Iris pigment epithelial cell (primary cell): ENCODE results near the gene IFNGR1.
A peak's percentile ranks its signal among the peaks of the same experiment; 100 is the strongest.

ENCODE experiments used
- DNase-seq: peaks from one replicate; pipeline ENCODE4 v3.0.0-alpha.2; 2011; ENCODE audit warnings: low read depth

IFNGR1 gene

DNA sequence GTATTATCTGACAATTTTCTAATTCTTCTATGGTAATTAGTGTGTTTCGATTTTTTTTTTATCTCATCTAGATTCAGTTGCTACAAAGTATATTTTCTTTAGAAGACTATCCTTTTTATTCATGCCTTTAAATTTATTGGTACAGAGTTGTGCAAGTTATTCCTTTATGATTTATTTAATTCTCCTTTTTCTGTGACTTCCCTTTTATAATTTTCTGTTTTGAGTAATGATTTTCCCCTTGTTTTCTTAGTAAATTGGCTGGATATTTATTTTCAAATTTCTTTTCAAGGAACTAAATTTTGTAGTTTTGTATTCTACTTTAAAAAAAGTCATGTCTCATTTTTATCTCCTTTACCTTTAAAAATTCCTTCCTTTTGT is 43.3 kb downstream of the IFNGR1 start:
- no peak for DNase-seq

GRCh38 chr6:137175157-137175867 is 43.9 kb downstream of the IFNGR1 start:
- no peak for DNase-seq

DNA sequence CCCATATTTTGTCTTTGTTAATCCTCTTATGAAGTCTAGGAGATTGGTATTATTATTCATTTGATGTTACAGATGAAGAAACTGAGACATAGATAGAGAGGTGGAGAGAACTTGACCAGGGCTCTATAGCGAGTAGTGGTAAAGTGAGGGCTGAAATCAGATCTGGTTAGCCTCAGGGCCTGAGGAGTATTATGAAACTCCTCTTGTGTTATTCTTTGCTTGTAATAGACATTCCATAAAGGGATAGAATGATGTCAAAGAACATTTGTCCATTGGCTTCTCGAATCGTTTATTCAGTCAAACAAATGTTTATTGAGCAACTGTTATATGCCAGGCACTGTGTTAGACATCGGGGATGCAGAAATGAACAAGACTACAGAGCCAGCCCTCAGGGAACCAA is 45.7 kb downstream of the IFNGR1 start, which contains the start of gene IL22RA2:
Gene IL22RA2, minus strand, starts transcription at position 144 of the 400 bp plus-strand sequence. CDS start 11,895 bp downstream, outside the sequence.
- DNase-seq: peak; percentile 11

- no peak for DNase-seq
These were observed 46.3 kb downstream of the IFNGR1 start for GRCh38 chr6:137172734-137173431.

DNA sequence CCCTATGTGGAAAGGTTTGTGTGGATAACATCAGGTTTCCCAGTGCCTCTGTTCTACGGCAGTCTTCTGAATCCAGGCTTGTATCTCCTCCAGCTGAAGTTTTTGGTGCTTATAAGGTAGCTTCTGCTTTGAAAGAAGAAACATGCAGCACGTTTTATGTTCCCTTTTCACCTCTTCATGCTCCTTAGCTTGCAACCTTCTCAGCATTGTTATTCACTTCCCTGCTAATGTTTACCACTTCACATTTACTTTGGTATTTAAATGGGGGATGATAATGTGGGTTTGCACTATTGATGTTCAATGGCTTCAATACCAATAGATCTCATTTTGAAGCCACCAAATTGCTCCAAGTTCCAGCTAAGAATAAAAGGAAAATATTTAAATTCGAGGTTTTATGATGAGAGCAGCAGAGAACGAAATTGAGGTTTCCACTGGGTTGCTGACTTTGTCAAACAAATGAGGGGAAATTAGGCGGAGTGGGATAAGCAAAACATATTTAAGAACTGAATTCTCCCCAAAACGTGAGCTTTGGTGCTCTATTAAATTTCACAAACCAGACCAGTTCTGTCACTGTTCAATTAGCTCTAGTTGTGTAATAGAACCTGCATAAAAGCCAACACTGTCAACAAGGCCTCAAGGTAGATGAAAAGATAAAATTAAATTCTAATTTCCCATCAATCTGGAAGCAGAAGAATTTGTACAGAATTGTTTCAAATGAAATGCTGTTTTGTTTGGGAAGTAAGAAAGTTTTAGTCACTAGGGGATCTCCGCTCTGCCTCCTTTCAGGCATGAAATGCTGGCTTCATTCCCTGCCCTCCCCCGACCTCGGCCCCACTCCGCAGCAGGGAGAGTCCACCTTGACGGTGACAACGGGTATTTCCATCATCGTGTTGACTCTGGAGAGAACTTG is 47.1 kb downstream of the IFNGR1 start:
- DNase-seq: no peak

GRCh38 chr6:137171053-137171374 is 48.2 kb downstream of the IFNGR1 start:
- no peak for DNase-seq

DNA sequence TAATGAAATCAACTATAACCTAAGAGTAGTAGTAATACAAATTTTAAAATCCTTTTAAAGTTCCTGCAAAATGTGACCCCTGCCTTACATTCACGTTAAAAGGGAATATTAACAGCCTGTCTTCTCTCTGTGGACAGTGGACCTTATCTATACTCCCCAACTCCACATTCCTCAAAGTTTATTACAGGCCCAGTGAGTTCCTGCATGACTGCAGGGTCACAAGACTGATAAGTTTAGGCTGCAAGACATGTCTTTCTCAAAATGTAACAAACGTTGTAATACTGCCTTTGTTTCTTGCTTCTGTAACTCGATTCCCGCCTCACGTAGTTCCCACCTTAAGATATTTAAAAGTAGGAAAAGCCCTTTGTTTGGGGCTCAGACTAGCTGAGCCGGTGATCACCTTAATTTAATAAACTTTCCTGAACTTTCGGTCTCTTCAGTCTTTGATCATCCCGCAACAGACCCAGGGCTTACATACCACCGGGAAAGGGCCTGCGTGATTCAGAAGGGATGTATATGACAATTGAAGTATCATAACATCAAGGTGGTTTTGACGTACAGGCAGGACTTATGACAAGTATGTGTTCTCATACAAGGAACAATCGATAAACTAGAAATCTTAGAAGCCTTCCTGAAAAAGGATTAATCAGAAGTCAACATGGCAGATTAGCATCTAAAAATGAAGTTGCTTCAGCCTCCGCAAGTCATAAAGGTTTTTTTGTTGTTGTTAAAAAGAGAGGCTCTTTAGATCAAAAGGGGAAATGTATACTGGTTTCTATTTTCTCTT is 48.7 kb downstream of the IFNGR1 start:
- DNase-seq: no peak

- no peak for DNase-seq
These were observed 51.3 kb downstream of the IFNGR1 start for GRCh38 chr6:137167702-137168377.

GRCh38 chr6:137166247-137167098 is 52.7 kb downstream of the IFNGR1 start:
- DNase-seq: no peak

DNA sequence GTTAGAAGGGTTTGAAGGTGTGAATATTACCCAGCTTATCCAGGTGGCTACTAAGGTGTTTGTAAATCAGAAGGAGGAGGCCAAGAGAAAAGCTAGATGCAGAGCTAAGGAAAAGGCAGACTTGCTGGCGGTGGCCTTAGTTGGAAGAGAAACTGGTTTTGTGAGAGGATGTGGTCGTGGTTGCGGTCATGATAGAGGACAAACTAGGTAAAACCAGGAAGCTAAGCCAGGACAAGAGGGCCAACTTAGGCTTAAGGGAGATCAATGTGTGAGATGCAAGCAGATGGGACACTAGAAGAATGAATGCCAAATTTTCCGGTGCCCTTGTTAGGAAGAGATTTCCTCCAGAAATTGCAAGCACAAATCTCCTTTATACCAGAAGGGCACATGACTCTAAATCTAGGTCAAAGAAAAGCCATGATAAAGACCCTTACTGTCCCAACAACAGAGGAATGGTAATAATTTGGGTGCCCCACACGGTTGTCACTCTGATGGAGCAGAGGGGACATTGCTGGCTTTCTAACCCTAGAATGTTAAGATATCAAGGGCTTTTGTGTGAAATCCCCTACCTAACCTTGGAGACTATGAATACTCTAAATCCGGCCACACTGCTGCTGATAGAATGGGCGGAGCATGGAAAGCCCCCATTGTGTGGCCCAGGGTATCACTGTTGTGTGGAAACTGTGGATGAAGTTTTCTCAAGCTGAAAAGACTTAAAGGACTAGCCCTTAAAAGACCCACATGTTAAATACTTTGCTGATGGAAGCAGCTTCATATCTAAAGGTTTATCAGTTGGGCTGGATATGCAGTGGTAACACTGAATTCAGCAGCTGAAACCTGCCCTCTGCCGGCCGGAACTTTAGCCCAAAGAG is 53.6 kb downstream of the IFNGR1 start:
- DNase-seq: no peak

DNA sequence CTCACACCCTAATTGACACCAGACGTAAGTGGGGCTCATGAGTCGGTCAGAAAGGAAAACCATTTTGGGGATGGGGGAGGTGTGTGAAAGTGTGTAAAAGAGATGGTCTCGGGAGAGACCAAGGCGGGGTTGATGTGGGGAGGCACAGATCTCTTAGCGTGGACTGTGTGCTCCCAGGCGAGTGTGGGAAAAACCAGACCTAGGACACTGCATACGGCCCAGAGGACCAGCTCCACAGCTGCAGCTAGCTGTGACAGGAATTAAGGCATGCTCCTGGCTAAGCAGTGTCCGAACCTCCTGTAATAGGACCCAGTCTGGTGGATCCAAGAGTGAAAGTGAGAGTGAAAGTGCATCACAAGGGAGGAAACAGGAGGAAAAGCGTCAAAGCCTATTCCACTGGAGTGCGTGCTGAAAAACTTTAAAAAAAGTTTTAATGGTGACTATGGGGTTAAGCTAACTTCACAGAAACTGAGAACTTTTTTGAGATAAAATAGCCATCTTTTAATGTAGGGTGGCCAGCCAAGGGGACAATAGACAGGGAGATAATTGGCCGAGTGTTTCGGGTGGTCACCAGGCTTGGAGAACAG is 55.4 kb downstream of the IFNGR1 start:
- DNase-seq: no peak

DNA sequence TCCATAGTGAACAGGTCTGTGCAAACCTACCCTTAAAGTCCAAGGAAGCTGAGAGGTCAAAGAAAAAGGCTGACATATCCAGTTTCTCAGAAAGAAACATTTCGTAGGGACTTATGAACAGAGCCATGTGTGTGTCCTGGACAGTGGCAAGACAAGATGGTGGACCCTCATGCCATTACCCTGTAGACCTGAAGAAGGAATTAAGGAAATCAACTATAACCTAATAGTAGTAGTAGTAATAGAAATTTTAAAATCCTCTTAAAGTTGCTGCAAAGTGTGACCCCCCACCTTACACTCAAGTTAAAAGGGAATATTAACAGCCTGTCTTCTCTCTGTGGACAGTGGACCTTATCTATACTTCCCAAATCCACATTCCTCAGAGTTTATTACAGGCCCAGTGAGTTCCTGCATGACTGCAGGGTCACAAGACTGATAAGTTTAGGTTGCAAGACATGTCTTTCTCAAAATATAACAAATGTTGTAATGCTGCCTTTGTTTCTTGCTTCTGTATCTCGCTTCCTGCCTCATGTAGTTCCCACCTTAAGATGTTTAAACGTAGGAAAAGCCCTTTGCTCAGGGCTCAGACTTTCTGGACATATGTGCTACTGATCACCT is 56.4 kb downstream of the IFNGR1 start:
- no peak for DNase-seq

DNA sequence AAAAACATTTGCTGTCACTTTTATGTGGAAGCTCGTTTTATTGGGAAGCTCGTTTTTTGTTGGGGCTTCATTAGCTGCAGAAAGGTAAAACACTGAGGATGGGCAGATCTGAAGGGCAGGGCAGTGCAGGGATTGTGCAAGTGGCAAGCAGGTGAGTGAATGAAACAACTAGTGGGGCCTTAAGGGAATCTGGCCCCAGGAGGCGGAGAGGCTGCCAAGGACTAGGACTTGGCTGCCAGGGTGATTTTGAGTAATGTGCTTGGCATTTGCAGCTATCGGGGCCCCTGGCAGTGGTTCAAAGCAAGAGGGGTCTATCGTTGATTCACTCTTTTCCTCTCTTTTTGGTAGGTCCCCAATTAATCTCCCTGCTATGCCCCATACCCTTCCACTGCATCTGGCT is 57.2 kb downstream of the IFNGR1 start:
- no peak for DNase-seq

DNA sequence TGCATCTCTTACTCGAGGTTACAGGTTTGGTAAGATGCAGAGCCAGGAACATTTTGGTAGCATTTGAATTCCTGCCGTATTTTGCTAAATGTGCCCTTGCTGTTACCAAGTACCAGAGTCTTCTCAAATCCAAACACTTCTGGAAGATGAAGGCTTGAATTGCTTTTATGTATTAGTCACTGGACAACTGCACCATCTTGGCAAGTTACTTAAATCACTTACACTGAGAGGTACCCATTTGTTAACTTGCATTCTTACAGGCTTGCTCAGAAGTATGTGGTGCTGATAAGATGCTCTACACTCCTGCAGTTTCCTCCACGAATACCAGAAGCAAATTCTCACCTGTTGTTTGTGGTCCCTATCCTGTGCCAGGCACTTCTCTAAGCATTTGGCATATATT is 58.4 kb downstream of the IFNGR1 start:
- DNase-seq: peak; percentile 77

DNA sequence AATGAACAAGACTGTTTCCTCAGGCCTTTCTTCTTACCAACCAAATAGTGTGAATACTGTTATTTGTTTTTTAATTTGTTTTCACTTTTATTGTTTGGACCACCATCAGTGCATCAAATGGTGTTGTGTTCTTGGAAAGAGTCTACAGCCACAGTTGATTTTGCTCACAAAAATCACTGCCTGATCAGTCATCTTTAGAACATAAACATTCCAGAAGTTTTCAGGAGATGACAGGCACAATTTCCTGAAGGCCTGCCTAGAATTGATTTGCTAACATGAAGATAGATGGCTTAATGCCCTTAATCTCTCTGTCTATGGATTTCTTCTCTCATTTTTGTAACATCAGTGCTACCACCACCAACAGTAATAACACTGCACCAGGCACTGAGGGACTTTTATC is 59.3 kb downstream of the IFNGR1 start:
- DNase-seq: peak; percentile 37

- peak; percentile 13 for DNase-seq
These were observed 61.6 kb downstream of the IFNGR1 start for GRCh38 chr6:137157601-137158000.

DNA sequence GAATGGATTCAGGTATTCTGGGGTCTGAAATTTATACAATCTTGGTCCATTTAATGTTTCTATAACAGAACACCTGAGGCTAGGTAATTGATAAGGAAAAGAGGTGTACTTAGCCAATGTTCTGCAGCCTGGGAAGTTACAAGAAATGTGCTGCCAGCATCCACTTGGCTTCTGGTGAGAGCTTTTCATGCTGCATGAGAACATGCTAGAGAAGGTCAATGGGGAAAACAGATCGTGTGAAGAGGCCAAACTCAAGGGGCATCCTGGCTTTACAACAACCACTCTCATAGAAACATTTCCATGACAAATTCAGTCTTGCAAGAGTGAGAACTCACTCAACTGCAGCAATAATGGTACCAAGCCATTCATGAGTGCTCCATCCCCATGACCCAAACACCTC is 62.5 kb downstream of the IFNGR1 start:
- DNase-seq: no peak

DNA sequence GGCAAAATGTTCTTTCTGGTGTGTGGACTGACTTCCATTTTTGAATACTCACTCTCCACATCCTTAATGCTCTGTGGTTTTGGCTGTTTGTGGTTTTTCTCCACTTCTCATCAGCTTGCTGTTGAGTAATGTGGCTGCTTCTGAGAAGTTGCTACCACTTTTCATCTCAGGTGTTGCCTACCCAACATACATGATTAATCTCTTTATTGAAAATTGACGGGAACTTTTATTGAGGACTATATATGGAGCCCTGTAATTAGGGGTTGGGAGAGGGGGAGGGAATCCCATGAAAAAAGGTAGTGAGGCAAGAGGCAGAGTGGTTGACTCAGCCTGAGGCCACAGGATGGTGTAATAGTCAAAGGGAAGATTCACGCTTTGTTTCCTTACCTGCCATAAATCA is 63.4 kb downstream of the IFNGR1 start:
- peak; percentile 91 for DNase-seq

DNA sequence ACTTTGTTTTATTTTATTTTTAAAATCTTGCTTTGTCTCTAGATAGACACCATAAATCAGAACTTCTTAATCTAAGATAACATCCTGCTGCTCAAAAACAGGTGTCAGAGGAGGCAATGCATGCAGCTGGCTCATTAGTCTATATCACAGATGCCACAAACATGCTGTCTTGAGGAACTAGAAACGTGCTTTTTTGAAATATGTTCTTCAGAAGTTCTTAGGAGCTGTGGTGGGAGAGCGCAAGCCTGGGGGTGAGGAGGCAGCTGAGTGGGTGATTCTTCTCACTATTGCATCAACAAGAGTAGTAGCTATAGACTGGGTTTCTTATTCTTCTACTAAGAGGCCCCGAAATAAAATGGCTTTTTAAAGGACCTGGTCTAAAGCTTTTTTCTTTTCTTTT is 69.1 kb downstream of the IFNGR1 start:
- no peak for DNase-seq
